Measurements from ENCODE around the gene PRR16. TPM values are rescaled to one million over a fixed set of nuclear protein-coding genes. Genes with fewer than 3 reads are reported as not detected.

The PRR16 gene
- polyA plus RNA-seq, 4 donors: 2.2 to 7.4 (median 2.9) TPM

GRCh38 chr5:120512068-120512467, 48.0 kb downstream of the PRR16 start:
- DNase-seq (ENCODE audit: low read depth in 4 of 4, low spot score in 3 of 4): no peak

GRCh38 chr5:120512791-120513650, 48.9 kb downstream of the PRR16 start:
- DNase-seq (ENCODE audit: low read depth in 4 of 4, low spot score in 3 of 4): no peak

DNA sequence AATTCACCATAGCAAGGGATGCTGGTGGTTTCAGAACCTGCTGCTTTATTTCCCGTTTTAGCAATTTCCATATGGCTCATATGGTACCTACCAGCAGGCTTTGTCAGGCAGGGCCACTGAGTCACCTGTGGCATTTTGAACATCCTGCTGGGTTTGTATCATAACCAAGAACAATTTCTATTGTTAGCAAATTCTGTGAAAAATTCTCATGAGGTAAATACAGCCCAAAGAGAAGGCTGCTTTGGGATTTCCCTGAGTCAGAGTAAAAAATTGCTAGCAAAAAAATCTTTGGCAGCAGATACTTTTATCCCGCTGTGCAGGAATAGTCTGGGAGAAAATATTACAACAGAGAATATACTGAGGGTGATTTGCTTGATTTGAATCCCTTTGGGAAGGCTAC, 52.7 kb downstream of the PRR16 start:
- no peak for DNase-seq (ENCODE audit: low read depth in 4 of 4, low spot score in 3 of 4)

DNA sequence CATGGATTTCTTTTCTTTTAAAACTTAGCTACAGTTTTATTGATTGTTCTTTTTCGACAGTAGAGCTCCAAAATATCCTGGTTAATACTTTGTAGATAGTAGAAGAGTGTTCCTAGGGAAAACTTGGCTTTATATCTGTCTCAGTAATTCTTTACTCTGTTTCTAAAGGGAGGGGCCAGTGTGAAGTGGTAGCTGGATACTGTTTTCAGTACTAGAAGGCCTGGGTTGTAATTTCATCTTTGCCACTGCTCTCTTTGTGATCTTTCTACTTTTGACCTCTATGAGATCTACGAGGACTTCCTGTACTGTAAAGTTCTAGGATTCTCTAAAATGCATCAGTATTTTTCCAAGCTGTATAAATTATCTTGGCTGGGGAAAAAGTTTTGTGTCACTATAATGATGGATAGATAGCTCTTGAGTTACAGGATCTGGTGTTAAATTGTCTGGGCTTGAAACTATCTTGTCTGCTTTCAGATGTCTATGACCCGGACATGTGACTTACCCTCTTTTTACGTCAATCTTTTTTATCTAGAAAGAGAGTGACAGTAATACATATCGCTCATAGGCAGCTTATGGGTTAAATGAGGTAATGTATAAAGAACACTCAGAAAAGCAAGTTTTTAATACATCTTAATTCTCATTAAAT, 53.6 kb downstream of the PRR16 start:
- DNase-seq (ENCODE audit: low read depth in 4 of 4, low spot score in 3 of 4): no peak

GRCh38 chr5:120518581-120518980, 54.5 kb downstream of the PRR16 start:
- no peak for DNase-seq (ENCODE audit: low read depth in 4 of 4, low spot score in 3 of 4)

GRCh38 chr5:120527251-120527650, 63.2 kb downstream of the PRR16 start:
- no peak for DNase-seq (ENCODE audit: low read depth in 4 of 4, low spot score in 3 of 4)

DNA sequence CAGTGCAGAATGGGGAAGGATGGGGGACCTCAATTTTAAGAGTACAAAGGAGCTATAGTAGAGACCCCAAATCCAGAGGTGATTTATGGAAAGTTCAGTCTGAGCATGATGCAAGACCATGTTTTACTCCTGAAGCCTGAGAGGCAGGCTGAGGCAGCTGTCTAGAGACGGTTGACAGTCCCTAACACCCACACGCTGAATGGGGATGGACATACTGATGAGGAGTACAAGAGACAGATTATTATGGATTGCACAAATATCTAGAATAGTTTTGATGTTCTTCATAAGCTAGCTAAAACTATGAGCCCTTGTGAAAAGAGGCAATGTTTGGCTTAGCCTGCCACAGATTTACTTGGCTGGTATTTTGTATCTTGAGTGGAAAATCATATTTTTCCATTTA, 64.5 kb downstream of the PRR16 start:
- DNase-seq (ENCODE audit: low read depth in 4 of 4, low spot score in 3 of 4): no peak

DNA sequence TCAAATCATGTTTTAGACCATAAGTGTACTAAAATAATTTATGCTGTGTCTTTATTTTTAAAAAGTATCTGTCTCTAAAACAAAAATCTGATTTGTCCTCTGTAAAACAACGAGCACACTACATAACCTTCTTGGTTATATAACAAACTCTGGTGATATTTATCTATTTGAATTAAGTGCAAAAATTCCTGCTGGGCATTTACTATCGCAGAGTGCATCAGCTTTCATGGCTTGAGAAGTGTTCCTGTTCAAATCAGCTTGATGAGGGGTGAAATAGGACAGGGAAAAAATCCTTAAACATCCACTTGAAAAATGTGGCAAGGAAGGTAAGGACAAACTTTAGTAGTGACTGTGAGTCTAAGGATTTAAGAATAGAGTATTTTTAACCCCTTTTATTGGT, 65.3 kb downstream of the PRR16 start:
- no peak for DNase-seq (ENCODE audit: low read depth in 4 of 4, low spot score in 3 of 4)

- no peak for DNase-seq (ENCODE audit: low read depth in 4 of 4, low spot score in 3 of 4)
These were observed 67.1 kb downstream of the PRR16 start for GRCh38 chr5:120531215-120531614.

DNA sequence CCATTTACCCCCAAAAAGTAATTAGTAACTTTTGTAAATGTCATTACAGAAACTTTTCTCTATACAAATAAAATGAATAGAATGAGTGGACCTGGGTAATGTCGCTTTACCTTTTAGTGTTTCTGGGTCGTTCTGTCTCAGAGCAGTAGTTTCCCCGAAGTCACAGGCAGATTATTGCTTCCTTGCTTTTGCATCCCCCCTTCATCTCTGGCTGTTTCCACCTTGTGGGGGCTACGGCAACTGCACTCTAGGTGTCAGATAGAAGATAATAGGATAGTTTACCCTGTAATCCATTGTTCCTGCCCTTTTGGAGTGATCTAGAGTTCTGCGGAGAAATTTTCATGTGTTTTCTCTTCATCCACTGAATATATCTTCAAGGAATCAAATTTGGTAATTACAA, 68.7 kb downstream of the PRR16 start:
- DNase-seq (ENCODE audit: low read depth in 4 of 4, low spot score in 3 of 4): no peak

DNA sequence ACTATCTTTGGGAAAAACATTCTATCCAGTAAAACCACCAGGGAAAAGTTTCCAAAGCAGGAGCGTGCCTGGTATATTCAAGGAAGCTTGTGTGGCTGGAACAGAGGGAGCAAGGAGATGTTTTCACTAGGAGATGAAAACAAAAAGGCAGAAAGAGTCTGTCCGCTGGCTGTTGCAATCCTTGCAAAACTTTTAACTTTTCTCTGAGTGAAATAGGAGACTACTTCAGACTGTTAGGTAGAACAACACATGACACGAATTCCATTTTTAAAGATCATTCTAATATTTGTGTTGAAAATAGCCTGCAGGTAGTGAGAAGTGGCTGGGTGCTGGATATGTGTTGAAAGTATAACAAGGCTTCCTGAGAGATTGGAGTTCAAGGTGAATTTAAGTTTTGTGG, 69.5 kb downstream of the PRR16 start:
- DNase-seq (ENCODE audit: low read depth in 4 of 4, low spot score in 3 of 4): no peak

DNA sequence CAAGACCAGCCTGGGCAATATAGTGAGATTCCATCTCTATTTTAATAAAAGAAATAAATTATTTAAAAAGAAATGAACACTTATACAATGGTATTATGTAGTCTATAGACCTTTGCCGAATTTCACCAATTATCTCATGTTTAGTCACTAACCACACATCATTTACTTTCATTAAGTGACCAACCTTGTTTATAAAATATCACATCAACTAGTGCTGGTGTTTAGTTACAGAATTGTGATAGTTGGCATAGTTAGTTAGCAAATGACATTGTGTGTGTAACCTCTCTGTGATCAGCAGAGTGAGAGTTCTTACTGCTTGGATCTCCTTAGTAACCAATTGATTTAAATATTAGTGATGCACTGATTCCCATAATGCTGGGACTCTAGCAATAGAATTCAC, 71.8 kb downstream of the PRR16 start:
- DNase-seq (ENCODE audit: low read depth in 4 of 4, low spot score in 3 of 4): no peak

DNA sequence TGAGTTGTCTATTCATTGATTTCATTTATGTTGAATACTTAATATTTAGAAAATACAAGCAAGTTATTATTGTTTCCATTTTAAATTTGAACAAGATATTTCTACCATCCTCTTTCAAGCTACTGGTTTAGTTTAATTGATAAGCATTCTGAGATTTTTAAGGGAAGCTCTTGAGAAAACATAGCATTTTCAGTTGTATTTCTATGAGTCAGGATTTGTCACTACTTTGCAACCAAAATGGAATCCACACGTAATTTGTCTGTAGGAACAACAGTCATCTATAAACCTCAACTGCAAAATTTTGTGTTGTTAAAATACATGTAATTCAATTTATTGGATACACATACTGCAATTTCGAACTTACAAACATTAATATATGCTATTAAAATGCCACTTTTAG, 74.0 kb downstream of the PRR16 start:
- no peak for DNase-seq (ENCODE audit: low read depth in 4 of 4, low spot score in 3 of 4)

DNA sequence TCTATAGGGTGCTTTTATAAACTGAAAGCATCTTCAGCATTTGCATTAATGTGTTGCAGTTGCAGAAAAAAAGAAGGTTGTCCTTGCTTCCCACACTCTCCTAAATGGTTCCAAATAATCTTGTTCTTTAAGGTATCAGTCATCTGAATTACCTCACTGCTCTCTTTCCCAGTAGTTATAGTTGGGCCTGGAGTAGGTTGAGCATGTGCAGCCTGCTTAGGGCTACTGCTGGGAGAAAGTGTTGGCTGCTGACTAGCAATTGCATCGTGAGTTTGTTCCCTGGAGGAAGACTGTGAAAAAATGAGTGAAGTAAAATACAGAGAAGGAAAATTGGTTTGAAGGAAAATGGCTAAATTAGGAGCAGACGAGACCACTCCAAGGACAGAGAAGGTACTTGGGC, 74.5 kb downstream of the PRR16 start:
- DNase-seq (ENCODE audit: low read depth in 4 of 4, low spot score in 3 of 4): no peak

GRCh38 chr5:120539471-120539870, 75.4 kb downstream of the PRR16 start:
- DNase-seq (ENCODE audit: low read depth in 4 of 4, low spot score in 3 of 4): no peak

DNA sequence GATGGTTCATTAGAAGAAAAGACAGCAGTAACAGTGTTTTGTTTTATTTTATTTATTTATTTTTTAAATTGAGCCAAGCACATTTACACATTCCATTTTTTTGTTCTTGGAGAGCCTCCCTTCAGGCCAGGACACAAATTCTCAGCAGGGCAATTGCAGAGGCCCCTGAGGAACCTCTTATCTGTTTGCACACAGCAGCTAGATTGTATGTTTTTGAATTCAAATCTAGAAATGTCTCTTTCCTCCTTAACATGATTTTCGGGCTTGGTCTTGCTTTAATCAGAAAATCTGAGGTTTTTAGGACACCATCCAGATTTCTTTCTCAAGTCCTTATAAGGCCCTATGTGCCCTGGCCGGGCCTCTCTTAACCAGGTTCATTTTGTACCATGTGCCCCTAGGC, 76.0 kb downstream of the PRR16 start:
- DNase-seq (ENCODE audit: low read depth in 4 of 4, low spot score in 3 of 4): no peak

- no peak for DNase-seq (ENCODE audit: low read depth in 4 of 4, low spot score in 3 of 4)
These were observed 79.9 kb downstream of the PRR16 start for GRCh38 chr5:120544043-120544442.

- no peak for DNase-seq (ENCODE audit: low read depth in 4 of 4, low spot score in 3 of 4)
These were observed 80.9 kb downstream of the PRR16 start for GRCh38 chr5:120545007-120545406.

- DNase-seq (ENCODE audit: low read depth in 4 of 4, low spot score in 3 of 4): no peak
These were observed 81.9 kb downstream of the PRR16 start for GRCh38 chr5:120545951-120546350.

DNA sequence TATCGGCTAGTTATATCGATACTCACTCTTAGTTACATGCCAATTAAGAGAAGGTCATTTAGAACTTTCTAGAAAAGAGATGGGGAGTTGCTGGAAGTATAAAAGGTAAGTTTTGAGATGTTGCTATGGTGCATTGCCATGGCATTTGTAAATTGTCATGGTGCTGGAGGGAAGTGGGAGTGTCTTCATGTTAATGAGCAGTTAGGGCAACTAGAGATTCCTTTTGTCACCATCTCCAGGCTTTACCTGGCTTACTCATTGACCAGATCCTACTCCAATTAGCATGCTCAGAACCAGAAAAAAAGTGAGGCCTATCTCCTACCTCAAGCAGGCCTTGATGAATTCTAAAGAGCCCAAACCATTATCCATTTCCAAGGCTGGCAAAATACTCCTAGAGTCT, 82.8 kb downstream of the PRR16 start:
- DNase-seq (ENCODE audit: low read depth in 4 of 4, low spot score in 3 of 4): no peak

- DNase-seq (ENCODE audit: low read depth in 4 of 4, low spot score in 3 of 4): no peak
These were observed 86.3 kb downstream of the PRR16 start for GRCh38 chr5:120550358-120550757.

DNA sequence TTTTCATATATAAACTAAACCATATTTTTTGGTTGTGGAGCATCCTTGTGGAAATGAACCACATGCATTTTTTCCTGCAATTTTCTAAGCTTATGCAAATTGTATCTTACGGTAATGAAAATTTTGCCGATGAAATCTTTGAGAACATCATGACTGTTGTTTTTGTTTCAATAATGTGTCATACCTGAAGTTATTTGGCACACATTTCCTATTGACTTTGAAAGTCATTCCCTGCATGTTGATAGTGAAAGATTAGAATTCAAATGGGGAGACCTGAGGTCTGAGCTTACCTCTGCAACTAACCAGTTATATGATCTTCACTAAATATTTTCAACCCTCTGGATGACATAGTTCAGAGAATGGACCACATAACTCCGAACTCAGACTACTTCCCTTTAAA, 88.5 kb downstream of the PRR16 start:
- no peak for DNase-seq (ENCODE audit: low read depth in 4 of 4, low spot score in 3 of 4)
